GM10266 (cell line): Measurements from ENCODE around the gene CDH13.
"Not testable (repeated sequence)": the region's sequence is repeated elsewhere in the genome, so short reads cannot be mapped to it uniquely, and the experiment has no call there.

ENCODE experiments used
- DNase-seq: peaks from one replicate; pipeline ENCODE4 v3.0.0; 2012; ENCODE audit errors: extremely low spot score
- CTCF ChIP-seq: IDR thresholded peaks from 2 replicates; pipeline ENCODE4 v1.5.1; 2012; ENCODE audit warnings: mild to moderate bottlenecking, low read depth; ENCODE audit not compliant: control insufficient read depth, insufficient read depth; ENCODE audit errors: missing control alignments

CDH13 gene

GRCh38 chr16:82917886-82918595, 291.3 kb downstream of the CDH13 start:
- TF ChIP-seq CTCF: no peak
- no peak for DNase-seq

- no peak for TF ChIP-seq CTCF
- no peak for DNase-seq
Observed at GRCh38 chr16:82924075-82924854, 297.5 kb downstream of the CDH13 start.

GRCh38 chr16:82926500-82926899, 299.7 kb downstream of the CDH13 start:
- no peak for DNase-seq
- no peak for TF ChIP-seq CTCF

DNA sequence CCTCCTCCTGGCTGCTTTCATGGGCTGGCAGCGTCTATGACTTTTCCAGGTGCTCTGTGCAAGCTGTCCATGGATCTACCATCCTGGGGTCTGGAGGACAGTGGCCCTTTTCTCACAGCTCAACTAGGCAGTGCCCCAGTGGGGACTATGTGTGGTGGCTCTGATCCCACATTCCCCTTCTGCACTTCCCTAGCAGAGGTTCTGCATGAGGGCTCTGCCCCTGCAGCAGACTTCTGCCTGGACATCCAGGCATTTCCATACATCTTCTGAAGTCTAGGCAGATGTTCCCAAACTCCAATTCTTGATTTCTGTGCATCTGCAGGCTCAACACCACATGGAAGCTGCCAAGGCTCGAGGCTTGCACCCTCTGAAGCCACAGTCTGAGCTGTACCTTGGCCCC, 307.2 kb downstream of the CDH13 start:
- not testable (repeated sequence) for DNase-seq

- DNase-seq: no peak
- no peak for TF ChIP-seq CTCF
Observed at GRCh38 chr16:82935766-82936165, 309.0 kb downstream of the CDH13 start.

- no peak for DNase-seq
Observed at GRCh38 chr16:82936941-82937551, 310.3 kb downstream of the CDH13 start.

More at GRCh38 chr16:82936941-82937551, 310.3 kb downstream of the CDH13 start:
- TF ChIP-seq CTCF: no peak
